Measurements from ENCODE around the gene PAPLN. TPM values are rescaled to one million over a fixed set of nuclear protein-coding genes. Genes with fewer than 3 reads are reported as not detected.
"Not testable (repeated sequence)": the region's sequence is repeated elsewhere in the genome, so short reads cannot be mapped to it uniquely, and the experiment has no call there.

The PAPLN gene
- total RNA-seq, 1 experiment from 2014 or later, result 0.40 TPM

GRCh38 chr14:73305499-73305898 is 68.2 kb downstream of the PAPLN start:
- Histone ChIP-seq H2AFZ (ENCODE audit: low read length) (no peak overlapping the region), H3F3A (ENCODE audit: low read length, unreplicated experiment) (no peaks in the 10 kb centered on the region), H3K4me3 (ENCODE audit: low read length) (no peak overlapping the region), H4K20me1 (ENCODE audit: low read length) (no peaks in the 10 kb centered on the region), H3K36me3 (ENCODE audit: low read depth, low read length) (no peaks in the 10 kb centered on the region), H3K27ac (ENCODE audit: low read length) (no peak overlapping the region), H3K9me3 (ENCODE audit: low read length) (no peaks in the 10 kb centered on the region), H3K79me2 (ENCODE audit: low read length) (no peaks in the 10 kb centered on the region), H3K4me1 (ENCODE audit: insufficient read depth, low read length) (peaks cover 4% of the 10 kb centered on the region; the same call in 1 of the 2 replicates), H3K4me2 (ENCODE audit: low read length) (no peak overlapping the region), H3K27me3 (ENCODE audit: low read length) (no peaks in the 10 kb centered on the region), H3K9me2 (replicated peaks; ENCODE audit: low read length) (no peaks in the 10 kb centered on the region), H3K9ac (ENCODE audit: low read length) (no peak overlapping the region)
- no TSS peak for BruUV-seq (replicated peaks)
- no peak for ATAC-seq
- ChIA-PET POLR2A (ENCODE audit: unreplicated experiment) (interaction anchor here (0.5 kb wide), 1 partner anchor 11 kb away, joined by 3 read pairs; no protein-coding TSS in a partner anchor), CTCF (interaction anchor here (1.3 kb wide), 1 partner anchor 10 kb away, joined by 4 read pairs; no protein-coding TSS in a partner anchor)
- TF ChIP-seq CTCF (conservative IDR thresholded peaks at IDR 0.05; ENCODE audit: low read depth, low read length), result no peak
- no peak for TF ChIP-seq EZH2 (IDR thresholded peaks at IDR 0.05; ENCODE audit: low read length, unreplicated experiment)
- TF ChIP-seq EZH2phosphoT487 (IDR thresholded peaks at IDR 0.05; ENCODE audit: borderline replicate concordance, low read length), result no peak
- intact Hi-C loops (cut with micrococcal nuclease), result no loop called here
- no peak for DNase-seq

- no peak overlapping the region for H2AFZ ChIP-seq (ENCODE audit: low read length)
- H3K27ac ChIP-seq (ENCODE audit: low read length), result no peak overlapping the region
- DNase-seq (no peak), ATAC-seq (no peak)
- no peaks in the 10 kb centered on the region for H4K20me1 ChIP-seq (ENCODE audit: low read length)
- no peaks in the 10 kb centered on the region for H3K9me2 ChIP-seq (replicated peaks; ENCODE audit: low read length)
- intact Hi-C loops (cut with micrococcal nuclease), result no loop called here
- no peak overlapping the region for H3K4me2 ChIP-seq (ENCODE audit: low read length)
- H3K9me3 ChIP-seq (ENCODE audit: low read length), result no peaks in the 10 kb centered on the region
- no peaks in the 10 kb centered on the region for H3K27me3 ChIP-seq (ENCODE audit: low read length)
- no peaks in the 10 kb centered on the region for H3F3A ChIP-seq (ENCODE audit: low read length, unreplicated experiment)
- no peak overlapping the region for H3K9ac ChIP-seq (ENCODE audit: low read length)
- peaks cover 19% of the 10 kb centered on the region for H3K4me1 ChIP-seq (ENCODE audit: insufficient read depth, low read length)
- no peak overlapping the region for H3K4me3 ChIP-seq (ENCODE audit: low read length)
- H3K79me2 ChIP-seq (ENCODE audit: low read length), result no peaks in the 10 kb centered on the region
- CTCF ChIA-PET, result interaction anchor here (1.4 kb wide), 1 partner anchor 12 kb away, joined by 3 read pairs; no protein-coding TSS in a partner anchor
- no peaks in the 10 kb centered on the region for H3K36me3 ChIP-seq (ENCODE audit: low read depth, low read length)
- BruUV-seq (replicated peaks), result no TSS peak
- POLR2A ChIA-PET (ENCODE audit: unreplicated experiment), result no interaction called here
- TF ChIP-seq EZH2phosphoT487 (IDR thresholded peaks at IDR 0.05; ENCODE audit: borderline replicate concordance, low read length) (no peak), CTCF (conservative IDR thresholded peaks at IDR 0.05; ENCODE audit: low read depth, low read length) (no peak)
Observed at GRCh38 chr14:73307261-73307660, 70.0 kb downstream of the PAPLN start.

GRCh38 chr14:73309207-73309606 is 71.9 kb downstream of the PAPLN start:
- ATAC-seq; H3K36me3 ChIP-seq (ENCODE audit: low read depth, low read length); POLR2A ChIA-PET (ENCODE audit: unreplicated experiment); H3K9me3 ChIP-seq (ENCODE audit: low read length); H3K9me2 ChIP-seq (replicated peaks; ENCODE audit: low read length); H3K4me3 ChIP-seq (ENCODE audit: low read length); BruUV-seq (replicated peaks); CTCF ChIA-PET; H3K4me2 ChIP-seq (ENCODE audit: low read length); H3F3A ChIP-seq (ENCODE audit: low read length, unreplicated experiment); H3K27ac ChIP-seq (ENCODE audit: low read length); H2AFZ ChIP-seq (ENCODE audit: low read length); DNase-seq; intact Hi-C loops (cut with micrococcal nuclease); H3K27me3 ChIP-seq (ENCODE audit: low read length); H3K9ac ChIP-seq (ENCODE audit: low read length); H3K79me2 ChIP-seq (ENCODE audit: low read length); H4K20me1 ChIP-seq (ENCODE audit: low read length): not testable (repeated sequence)
- peaks cover 19% of the 10 kb centered on the region for H3K4me1 ChIP-seq (ENCODE audit: insufficient read depth, low read length)
